ENCODE measurements around the gene SSUH2. TPM values are rescaled to one million over a fixed set of nuclear protein-coding genes. Genes with fewer than 3 reads are reported as not detected.
A peak's percentile ranks its signal among the peaks of the same experiment; 100 is the strongest.

Gene SSUH2
- total RNA-seq, 4 donors from 2014 or later, result 0.62 TPM; not detected in 3

DNA sequence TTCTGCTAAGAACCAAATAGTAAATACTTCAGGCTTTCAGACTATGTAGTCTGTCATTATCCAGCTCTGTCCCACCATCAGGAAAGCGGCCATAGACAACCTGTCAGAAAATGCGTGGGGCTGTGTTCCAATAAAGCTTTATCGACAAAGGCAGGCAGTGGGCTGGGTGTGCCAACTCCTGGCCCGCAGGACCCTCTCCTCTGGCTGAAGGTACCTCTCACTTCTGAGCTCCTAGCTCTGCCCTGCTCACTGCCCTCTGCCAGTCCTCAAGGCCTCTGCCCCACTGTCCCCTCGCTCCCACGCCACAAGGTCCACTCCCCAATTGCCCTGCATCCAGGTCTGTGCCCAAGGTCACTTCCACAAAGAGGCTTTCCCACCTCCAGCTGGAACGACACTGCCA is 20.0 kb downstream of the SSUH2 start:
- TF ChIP-seq POLR2AphosphoS5 (IDR thresholded peaks at IDR 0.05) (no peak), EP300 (IDR thresholded peaks at IDR 0.05) (no peak), POLR2A (IDR thresholded peaks at IDR 0.05) (no peak)
- TF ChIP-seq, protein P1, sequence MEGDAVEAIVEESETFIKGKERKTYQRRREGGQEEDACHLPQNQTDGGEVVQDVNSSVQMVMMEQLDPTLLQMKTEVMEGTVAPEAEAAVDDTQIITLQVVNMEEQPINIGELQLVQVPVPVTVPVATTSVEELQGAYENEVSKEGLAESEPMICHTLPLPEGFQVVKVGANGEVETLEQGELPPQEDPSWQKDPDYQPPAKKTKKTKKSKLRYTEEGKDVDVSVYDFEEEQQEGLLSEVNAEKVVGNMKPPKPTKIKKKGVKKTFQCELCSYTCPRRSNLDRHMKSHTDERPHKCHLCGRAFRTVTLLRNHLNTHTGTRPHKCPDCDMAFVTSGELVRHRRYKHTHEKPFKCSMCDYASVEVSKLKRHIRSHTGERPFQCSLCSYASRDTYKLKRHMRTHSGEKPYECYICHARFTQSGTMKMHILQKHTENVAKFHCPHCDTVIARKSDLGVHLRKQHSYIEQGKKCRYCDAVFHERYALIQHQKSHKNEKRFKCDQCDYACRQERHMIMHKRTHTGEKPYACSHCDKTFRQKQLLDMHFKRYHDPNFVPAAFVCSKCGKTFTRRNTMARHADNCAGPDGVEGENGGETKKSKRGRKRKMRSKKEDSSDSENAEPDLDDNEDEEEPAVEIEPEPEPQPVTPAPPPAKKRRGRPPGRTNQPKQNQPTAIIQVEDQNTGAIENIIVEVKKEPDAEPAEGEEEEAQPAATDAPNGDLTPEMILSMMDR (IDR thresholded peaks at IDR 0.05), result no peak
- Histone ChIP-seq H3K4me3 (no peak overlapping the region), H3K36me3 (no peaks in the 10 kb centered on the region), H3K27me3 (no peaks in the 10 kb centered on the region), H3K4me1 (peaks cover 23% of the 10 kb centered on the region), H3K9me3 (no peaks in the 10 kb centered on the region), H3K27ac (no peak overlapping the region)
- DNase-seq (ENCODE audit: low spot score in 2 of 2), result peak; percentile 50 to 69
- WGBS, result 100% methylated on average over 7 of the region's 7 CpGs

- peak in 1 of 2 donors; percentile 72 for DNase-seq (ENCODE audit: low spot score in 2 of 2)
- H3K4me3 ChIP-seq, result no peak overlapping the region
- no peaks in the 10 kb centered on the region for H3K36me3 ChIP-seq
- WGBS, result 85% methylated on average over 7 of the region's 14 CpGs
- H3K27ac ChIP-seq, result no peak overlapping the region
- H3K9me3 ChIP-seq, result peaks cover 3% of the 10 kb centered on the region
- peaks cover 15% of the 10 kb centered on the region for H3K4me1 ChIP-seq
- H3K27me3 ChIP-seq, result no peaks in the 10 kb centered on the region
- TF ChIP-seq EP300 (IDR thresholded peaks at IDR 0.05), result no peak
Observed at GRCh38 chr3:8623741-8624140, 20.9 kb downstream of the SSUH2 start.

- Histone ChIP-seq H3K36me3 (no peaks in the 10 kb centered on the region), H3K4me3 (peak overlapping the region; percentile 12), H3K27ac (no peak overlapping the region), H3K9me3 (peaks cover 7% of the 10 kb centered on the region), H3K4me1 (peaks cover 14% of the 10 kb centered on the region), H3K27me3 (no peaks in the 10 kb centered on the region)
- TF ChIP-seq POLR2A (IDR thresholded peaks at IDR 0.05) (no peak), POLR2AphosphoS5 (IDR thresholded peaks at IDR 0.05) (peak in 1 of 3 donors; percentile 10), EP300 (IDR thresholded peaks at IDR 0.05) (no peak)
- TF ChIP-seq, protein P1 (IDR thresholded peaks at IDR 0.05), result peak; percentile 81 to 90
- WGBS, result 20% methylated on average over 22 of the region's 24 CpGs
- peak; percentile 56 to 84 for DNase-seq (ENCODE audit: low spot score in 2 of 2)
Observed at GRCh38 chr3:8622873-8623691, 21.5 kb downstream of the SSUH2 start.

GRCh38 chr3:8621872-8622271 is 22.7 kb downstream of the SSUH2 start:
- H3K36me3 ChIP-seq, result no peaks in the 10 kb centered on the region
- no peak overlapping the region for H3K27ac ChIP-seq
- TF ChIP-seq POLR2A (IDR thresholded peaks at IDR 0.05) (no peak), EP300 (IDR thresholded peaks at IDR 0.05) (no peak), POLR2AphosphoS5 (IDR thresholded peaks at IDR 0.05) (no peak)
- TF ChIP-seq, protein P1 (IDR thresholded peaks at IDR 0.05), result no peak
- DNase-seq (ENCODE audit: low spot score in 2 of 2), result peak in 1 of 2 donors; percentile 59
- no peaks in the 10 kb centered on the region for H3K27me3 ChIP-seq
- peaks cover 7% of the 10 kb centered on the region for H3K9me3 ChIP-seq
- H3K4me1 ChIP-seq, result peaks cover 14% of the 10 kb centered on the region
- 76% methylated on average over 4 of the region's 4 CpGs for WGBS
- H3K4me3 ChIP-seq, result no peak overlapping the region

GRCh38 chr3:8621141-8621540 is 23.5 kb downstream of the SSUH2 start:
- TF ChIP-seq, protein P1 (IDR thresholded peaks at IDR 0.05), result no peak
- TF ChIP-seq EP300 (IDR thresholded peaks at IDR 0.05) (no peak), POLR2A (IDR thresholded peaks at IDR 0.05) (no peak), POLR2AphosphoS5 (IDR thresholded peaks at IDR 0.05) (no peak)
- peaks cover 14% of the 10 kb centered on the region for H3K4me1 ChIP-seq
- peaks cover 7% of the 10 kb centered on the region for H3K9me3 ChIP-seq
- H3K4me3 ChIP-seq, result no peak overlapping the region
- WGBS, result 89% methylated on average over 3 of the region's 3 CpGs
- no peaks in the 10 kb centered on the region for H3K27me3 ChIP-seq
- peak; percentile 39 to 76 for DNase-seq (ENCODE audit: low spot score in 2 of 2)
- H3K36me3 ChIP-seq, result no peaks in the 10 kb centered on the region
- H3K27ac ChIP-seq, result no peak overlapping the region

Measured in suprapubic skin (tissue), 4 donors.